B cell (primary cell): ENCODE results near the gene G6PC3. TPM values are rescaled to one million over a fixed set of nuclear protein-coding genes. Genes with fewer than 3 reads are reported as not detected.

Experiments used
- ATAC-seq: fragments of 200-7000 bp; cut with Tn5 transposase; one replicate; pipeline ENCODE4 v1.10.0; 2021; ENCODE audit warnings: low read depth, mild to moderate bottlenecking, moderate number of reproducible peaks, moderate library complexity
- CTCF ChIA-PET: fragments of 350-600 bp; sonication (Branson Sonifier 250); formaldehyde crosslinking; loops from one replicate; lab custom pipeline; 2021; ENCODE audit warnings: antibody characterized with exemption, inconsistent platforms; lab: Charles Lee
- POLR2A ChIA-PET: fragments of 350-600 bp; sonication (Branson Sonifier 250); formaldehyde crosslinking; loops from one replicate; lab custom pipeline; 2021; ENCODE audit warnings: antibody characterized with exemption; lab: Charles Lee
- DNase-seq: peaks from one replicate; pipeline ENCODE4 v3.0.0; 2013
- H2AFZ ChIP-seq: 2 replicates; pipeline ENCODE4 v1.6.1; 2012; ENCODE audit warnings: mild to moderate bottlenecking, low read depth, low read length; ENCODE audit not compliant: insufficient read depth, poor library complexity, severe bottlenecking
- H3K27ac ChIP-seq, 2 donors: 1 replicate in 1 of 2; 2 replicates in 1 of 2; pipeline ENCODE4 v1.5.1; 2012 to 2013; ENCODE audit warnings: low read length in 2 of 2, mild to moderate bottlenecking in 2 of 2, moderate library complexity in 1 of 2
- H3K27me3 ChIP-seq, 4 experiments: fragments of 200-600 bp in 1 of 4; sonication (generic) in 1 of 4; replicated peaks in 1 of 4; 1 replicate in 2 of 4; 2 replicates in 2 of 4; pipeline versions ENCODE4 v1.6.1 to v1.7.0; 2013 to 2016; ENCODE audit warnings: low read length in 3 of 4, mild to moderate bottlenecking in 2 of 4, mixed read lengths in 1 of 4, moderate library complexity in 1 of 4; ENCODE audit not compliant: insufficient read depth in 4 of 4, control insufficient read depth in 3 of 4; ENCODE audit errors: control extremely low read depth in 1 of 4
- H3K36me3 ChIP-seq, 2 experiments: replicated peaks in 1 of 2; 1 replicate in 1 of 2; 2 replicates in 1 of 2; pipeline versions ENCODE4 v1.6.1 to v1.7.1; 2013; ENCODE audit warnings: low read length in 1 of 2; ENCODE audit not compliant: insufficient read depth in 2 of 2, control insufficient read depth in 1 of 2; ENCODE audit errors: control extremely low read depth in 1 of 2, extremely low read depth in 1 of 2
- H3K4me1 ChIP-seq, 2 donors: fragments of 200-600 bp in 1 of 2; sonication (generic) in 1 of 2; 1 replicate in 1 of 2; 2 replicates in 1 of 2; pipeline versions ENCODE4 v1.5.1 to v1.6.1; 2013 to 2017; ENCODE audit warnings: low read length in 2 of 2; ENCODE audit not compliant: control insufficient read depth in 2 of 2, insufficient read depth in 2 of 2
- H3K4me2 ChIP-seq: replicated peaks from 2 replicates; pipeline ENCODE3; 2012; ENCODE audit warnings: mild to moderate bottlenecking, low read depth, low read length; ENCODE audit not compliant: poor library complexity, severe bottlenecking
- H3K4me3 ChIP-seq, 5 experiments: fragments of 200-600 bp in 1 of 5; sonication (generic) in 1 of 5; 1 replicate in 3 of 5; 2 replicates in 2 of 5; pipeline versions ENCODE4 v1.5.1 to v1.7.0; 2011 to 2016; ENCODE audit warnings: low read length in 4 of 5, mild to moderate bottlenecking in 4 of 5, low read depth in 2 of 5, control low read depth in 1 of 5, moderate library complexity in 1 of 5; ENCODE audit not compliant: insufficient read depth in 1 of 5; ENCODE audit errors: control extremely low read depth in 1 of 5, extremely low read depth in 1 of 5
- H3K79me2 ChIP-seq: fragments of 200-600 bp; sonication (generic); one replicate; pipeline ENCODE4 v1.6.0; 2016; ENCODE audit warnings: low read length; ENCODE audit not compliant: control insufficient read depth, insufficient read depth
- H3K9ac ChIP-seq: fragments of 200-600 bp; sonication (generic); 2 replicates; pipeline ENCODE4 v1.6.1; 2017; ENCODE audit warnings: mild to moderate bottlenecking, low read length, moderate library complexity
- H3K9me3 ChIP-seq, 3 donors: one replicate each; pipeline versions ENCODE4 v1.6.1 to v1.7.1; 2013; ENCODE audit warnings: low read length in 2 of 3; ENCODE audit not compliant: control insufficient read depth in 2 of 3, insufficient read depth in 1 of 3; ENCODE audit errors: control extremely low read depth in 1 of 3
- H4K20me1 ChIP-seq: 2 replicates; pipeline ENCODE4 v1.6.0; 2012; ENCODE audit warnings: mild to moderate bottlenecking, low read length; ENCODE audit not compliant: insufficient read depth, control insufficient read depth, poor library complexity, severe bottlenecking
- H3K27ac Mint-ChIP-seq: one replicate; pipeline ENCODE4 v1.8.0; 2021; ENCODE audit warnings: mixed read lengths
- H3K27me3 Mint-ChIP-seq: one replicate; pipeline ENCODE4 v1.8.0; 2021; ENCODE audit warnings: mixed read lengths
- H3K4me1 Mint-ChIP-seq: one replicate; pipeline ENCODE4 v1.8.0; 2021; ENCODE audit warnings: mixed read lengths
- H3K4me3 Mint-ChIP-seq: one replicate; pipeline ENCODE4 v1.8.0; 2021; ENCODE audit warnings: mixed read lengths
- H3K9me3 Mint-ChIP-seq: one replicate; pipeline ENCODE4 v1.8.0; 2022; ENCODE audit warnings: mixed read lengths; ENCODE audit not compliant: insufficient read depth
- CTCF ChIP-seq: fragments of 200-600 bp; IDR thresholded peaks from one replicate; pipeline ENCODE4 v1.8.0; 2022; ENCODE audit warnings: antibody characterized with exemption, mild to moderate bottlenecking
- EZH2 ChIP-seq: IDR thresholded peaks from 2 replicates; pipeline ENCODE4 v1.6.1; 2012; ENCODE audit warnings: borderline replicate concordance, low read depth, mild to moderate bottlenecking, moderate library complexity, low read length; ENCODE audit not compliant: insufficient read depth, poor library complexity, severe bottlenecking
- WGBS: methylation state at CpG from one replicate; pipeline ENCODE4 v1.1.5; 2013; ENCODE audit warnings: missing lambda C conversion rate; ENCODE audit not compliant: insufficient coverage; 5-methylcytosine and 5-hydroxymethylcytosine counted together
- intact Hi-C: fragments of 100-400 bp; cut with micrococcal nuclease; formaldehyde crosslinking; loops from one replicate; pipeline ENCODE4 v1.10.0; 2022
- polyA plus RNA-seq: library from polyadenylated mRNA; depleted of rRNA; stranded (reverse); fragments of >200 nt; gene quantifications from 2 replicates; pipeline ENCODE4 v1.2.3, GENCODE V29; 2012
- small RNA-seq: library from RNA; depleted of rRNA; stranded (forward); fragments of <200 nt; gene quantifications from one replicate; pipeline ENCODE3, GENCODE V24; 2012; ENCODE audit warnings: low replicate concordance, low read depth; ENCODE audit not compliant: insufficient read length
- total RNA-seq, 2 donors: library from RNA; stranded (reverse); fragments of 120-200 nt in 1 of 2; gene quantifications; 1 replicate in 1 of 2; 2 replicates in 1 of 2; pipeline versions ENCODE4 v1.2.3 to v1.2.4, GENCODE V29; 2013 to 2022

Gene G6PC3
- total and polyA plus RNA-seq, 2 donors (not counting 1 experiment from before 2014, with no cell fraction given): 24.3 to 28.5 TPM

GRCh38 chr17:44124118-44124438 lies 53.5 kb downstream of the G6PC3 start:
- H3K27me3 ChIP-seq: no peaks in the 10 kb centered on the region
- peak; percentile 47 for TF ChIP-seq CTCF
- TF ChIP-seq EZH2: no peak
- peak overlapping the region; percentile 95 for H3K4me3 Mint-ChIP-seq
- peaks cover 18 to 26% of the 10 kb centered on the region in 2 donors for H3K4me1 ChIP-seq
- 6% methylated on average over 6 of the region's 8 CpGs for WGBS
- ATAC-seq: no peak
- ChIA-PET CTCF (interaction anchor here (0.8 to 2.2 kb wide), 18 partner anchors 10 to 239 kb away, joined by 3 to 16 read pairs (median 5); partner anchors contain the start of genes FAM171A2, GRN, HROB and LSM12), POLR2A (interaction anchor here (0.8 to 1.6 kb wide), 8 partner anchors 10 to 221 kb away, joined by 3 to 5 read pairs (median 4); partner anchors contain the start of genes G6PC3, GRN, TMEM101 and TMUB2)
- H3K4me1 Mint-ChIP-seq: peaks cover 42% of the 10 kb centered on the region
- peak overlapping the region; percentile 93 for H2AFZ ChIP-seq
- H4K20me1 ChIP-seq: peaks cover 35% of the 10 kb centered on the region
- H3K27ac Mint-ChIP-seq: peak overlapping the region; percentile 99
- H3K36me3 ChIP-seq: peaks cover 0 to 1% of the 10 kb centered on the region in 2 experiments
- H3K79me2 ChIP-seq: peaks cover 58% of the 10 kb centered on the region
- peak overlapping the region; percentile 99 for H3K4me2 ChIP-seq
- peak overlapping the region; percentile 43 to 71 for H3K27ac ChIP-seq
- H3K9me3 Mint-ChIP-seq: no peaks in the 10 kb centered on the region
- H3K9ac ChIP-seq: peak overlapping the region; percentile 91
- no peaks in the 10 kb centered on the region for H3K9me3 ChIP-seq
- no peaks in the 10 kb centered on the region for H3K27me3 Mint-ChIP-seq
- intact Hi-C loops: loop anchor here (1.0 kb wide), 2 partner anchors 17 to 54 kb away; partner anchors contain the start of genes G6PC3 and HROB
- peak overlapping the region; percentile 71 to 98 (median 81) for H3K4me3 ChIP-seq
- no peak for DNase-seq

Small RNA genes lying within 50 kb of the gene (small RNA-seq; reads per million reads assigned to genes)
- not detected for gene RF00012

Other genes starting within 250 kb of the G6PC3 start
- gene MPP3, start 237.6 kb upstream of the G6PC3 start, total RNA-seq: not detected in 2 replicates
- 0.16 TPM in 1 of 2 replicates, not detected in the other for gene MPP3, start 237.6 kb upstream of the G6PC3 start, polyA plus RNA-seq
- gene CD300LG, start 223.6 kb upstream of the G6PC3 start, total RNA-seq: not detected in 2 replicates
- gene CD300LG, start 223.6 kb upstream of the G6PC3 start, polyA plus RNA-seq: not detected in 2 replicates
- not detected in 2 replicates for gene MPP2, start 163.2 kb upstream of the G6PC3 start, total RNA-seq
- gene MPP2, start 163.2 kb upstream of the G6PC3 start, polyA plus RNA-seq: 0.10 and 0.15 TPM in 2 replicates
- not detected in 2 replicates for gene PPY, start 128.3 kb upstream of the G6PC3 start, total RNA-seq
- gene PPY, start 128.3 kb upstream of the G6PC3 start, polyA plus RNA-seq: not detected in 2 replicates
- gene PYY, start 116.8 kb upstream of the G6PC3 start, total RNA-seq: not detected in 2 replicates
- 0.19 TPM in 1 of 2 replicates, not detected in the other for gene PYY, start 116.8 kb upstream of the G6PC3 start, polyA plus RNA-seq
- gene NAGS, start 66.1 kb upstream of the G6PC3 start, total RNA-seq: 1.9 and 2.2 TPM in 2 replicates
- gene NAGS, start 66.1 kb upstream of the G6PC3 start, polyA plus RNA-seq: 0.42 and 0.66 TPM in 2 replicates
- gene TMEM101, start 55.8 kb upstream of the G6PC3 start, total RNA-seq: 25.2 and 25.3 TPM in 2 replicates
- 15.4 and 16.3 TPM in 2 replicates for gene TMEM101, start 55.8 kb upstream of the G6PC3 start, polyA plus RNA-seq
- 31.2 and 36.5 TPM in 2 replicates for gene LSM12, start 4.1 kb upstream of the G6PC3 start, total RNA-seq
- gene LSM12, start 4.1 kb upstream of the G6PC3 start, polyA plus RNA-seq: 16.0 and 16.8 TPM in 2 replicates
- gene HDAC5, start 52.9 kb downstream of the G6PC3 start, total RNA-seq: 104 and 113 TPM in 2 replicates
- 99.8 and 107 TPM in 2 replicates for gene HDAC5, start 52.9 kb downstream of the G6PC3 start, polyA plus RNA-seq
- 2.7 and 3.2 TPM in 2 replicates for gene HROB, start 71.2 kb downstream of the G6PC3 start, total RNA-seq
- 1.0 TPM in 2 replicates for gene HROB, start 71.2 kb downstream of the G6PC3 start, polyA plus RNA-seq
- not detected in 2 replicates for gene ASB16, start 100.0 kb downstream of the G6PC3 start, total RNA-seq
- not detected in 2 replicates for gene ASB16, start 100.0 kb downstream of the G6PC3 start, polyA plus RNA-seq
- gene TMUB2, start 116.2 kb downstream of the G6PC3 start, total RNA-seq: 50.9 and 52.3 TPM in 2 replicates
- gene TMUB2, start 116.2 kb downstream of the G6PC3 start, polyA plus RNA-seq: 95.0 and 114 TPM in 2 replicates
- gene ATXN7L3, start 129.1 kb downstream of the G6PC3 start, total RNA-seq: 107 and 119 TPM in 2 replicates
- gene ATXN7L3, start 129.1 kb downstream of the G6PC3 start, polyA plus RNA-seq: 63.6 and 76.3 TPM in 2 replicates
- 179 and 181 TPM in 2 replicates for gene UBTF, start 148.9 kb downstream of the G6PC3 start, total RNA-seq
- 43.1 and 53.4 TPM in 2 replicates for gene UBTF, start 148.9 kb downstream of the G6PC3 start, polyA plus RNA-seq
- 0.22 and 1.9 TPM in 2 replicates for gene SLC4A1, start 197.4 kb downstream of the G6PC3 start, total RNA-seq
- gene SLC4A1, start 197.4 kb downstream of the G6PC3 start, polyA plus RNA-seq: 0.09 TPM in 1 of 2 replicates, not detected in the other
- gene RUNDC3A, start 237.9 kb downstream of the G6PC3 start, total RNA-seq: not detected in 2 replicates
- 0.07 and 0.19 TPM in 2 replicates for gene RUNDC3A, start 237.9 kb downstream of the G6PC3 start, polyA plus RNA-seq